Brain microvascular endothelial cell (primary cell): ENCODE data around the gene CCDC40.

Source experiments
- DNase-seq: peaks from one replicate; pipeline ENCODE4 v3.0.0-alpha.2; 2020
- H3K27ac ChIP-seq: fragments of 250-450 bp; sonication (Bioruptor Pico); 2 replicates; pipeline ENCODE4 v1.5.1; 2020; ENCODE audit warnings: mild to moderate bottlenecking, moderate library complexity
- H3K27me3 ChIP-seq: fragments of 250-450 bp; sonication (Bioruptor Pico); replicated peaks from 2 replicates; pipeline ENCODE4 v1.5.1; 2020; ENCODE audit warnings: mild to moderate bottlenecking
- H3K36me3 ChIP-seq: fragments of 250-450 bp; sonication (Bioruptor Pico); replicated peaks from 2 replicates; pipeline ENCODE4 v1.5.1; 2020; ENCODE audit warnings: mild to moderate bottlenecking
- H3K4me3 ChIP-seq: 2 replicates; pipeline ENCODE4 v1.5.1; 2011; ENCODE audit warnings: low read depth, mild to moderate bottlenecking, control low read depth, low read length, moderate library complexity
- in situ Hi-C: cut with HindIII; loops from 2 replicates; pipeline ENCODE4 v1.10.0; 2017; ENCODE audit warnings: low sequenced_read_pairs, low pct_ligation_motif_present
- TF ChIP-seq, protein P1 (sequence below): IDR thresholded peaks from 2 replicates; pipeline ENCODE4 v1.5.1; 2011; ENCODE audit warnings: low read depth, mild to moderate bottlenecking, moderate library complexity, low read length, control low read depth, inconsistent platforms; ENCODE audit errors: missing control alignments

CCDC40 gene

DNA sequence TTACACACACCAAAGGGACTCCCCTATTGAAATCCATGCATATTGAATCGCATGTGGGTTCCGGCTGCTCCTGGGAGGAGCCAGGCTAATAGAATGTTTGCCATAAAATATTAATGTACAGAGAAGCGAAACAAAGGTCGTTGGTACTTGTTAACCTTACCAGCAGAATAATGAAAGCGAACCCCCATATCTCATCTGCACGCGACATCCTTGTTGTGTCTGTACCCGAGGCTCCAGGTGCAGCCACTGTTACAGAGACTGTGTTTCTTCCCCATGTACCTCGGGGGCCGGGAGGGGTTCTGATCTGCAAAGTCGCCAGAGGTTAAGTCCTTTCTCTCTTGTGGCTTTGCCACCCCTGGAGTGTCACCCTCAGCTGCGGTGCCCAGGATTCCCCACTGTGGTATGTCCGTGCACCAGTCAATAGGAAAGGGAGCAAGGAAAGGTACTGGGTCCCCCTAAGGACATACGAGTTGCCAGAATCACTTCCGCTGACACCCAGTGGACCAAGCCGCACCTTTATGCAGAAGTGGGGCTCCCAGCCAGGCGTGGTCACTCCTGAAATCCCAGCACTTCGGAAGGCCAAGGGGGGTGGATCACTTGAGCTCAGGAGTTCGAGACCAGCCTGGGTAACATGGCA lies 67.1 kb downstream of the CCDC40 start:
- in situ Hi-C loops, result no loop called here
- Histone ChIP-seq H3K27me3 (no peaks in the 10 kb centered on the region), H3K36me3 (no peaks in the 10 kb centered on the region), H3K4me3 (no peak overlapping the region), H3K27ac (no peak overlapping the region)
- DNase-seq, result no peak
- TF ChIP-seq, protein P1, sequence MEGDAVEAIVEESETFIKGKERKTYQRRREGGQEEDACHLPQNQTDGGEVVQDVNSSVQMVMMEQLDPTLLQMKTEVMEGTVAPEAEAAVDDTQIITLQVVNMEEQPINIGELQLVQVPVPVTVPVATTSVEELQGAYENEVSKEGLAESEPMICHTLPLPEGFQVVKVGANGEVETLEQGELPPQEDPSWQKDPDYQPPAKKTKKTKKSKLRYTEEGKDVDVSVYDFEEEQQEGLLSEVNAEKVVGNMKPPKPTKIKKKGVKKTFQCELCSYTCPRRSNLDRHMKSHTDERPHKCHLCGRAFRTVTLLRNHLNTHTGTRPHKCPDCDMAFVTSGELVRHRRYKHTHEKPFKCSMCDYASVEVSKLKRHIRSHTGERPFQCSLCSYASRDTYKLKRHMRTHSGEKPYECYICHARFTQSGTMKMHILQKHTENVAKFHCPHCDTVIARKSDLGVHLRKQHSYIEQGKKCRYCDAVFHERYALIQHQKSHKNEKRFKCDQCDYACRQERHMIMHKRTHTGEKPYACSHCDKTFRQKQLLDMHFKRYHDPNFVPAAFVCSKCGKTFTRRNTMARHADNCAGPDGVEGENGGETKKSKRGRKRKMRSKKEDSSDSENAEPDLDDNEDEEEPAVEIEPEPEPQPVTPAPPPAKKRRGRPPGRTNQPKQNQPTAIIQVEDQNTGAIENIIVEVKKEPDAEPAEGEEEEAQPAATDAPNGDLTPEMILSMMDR, result no peak

DNA sequence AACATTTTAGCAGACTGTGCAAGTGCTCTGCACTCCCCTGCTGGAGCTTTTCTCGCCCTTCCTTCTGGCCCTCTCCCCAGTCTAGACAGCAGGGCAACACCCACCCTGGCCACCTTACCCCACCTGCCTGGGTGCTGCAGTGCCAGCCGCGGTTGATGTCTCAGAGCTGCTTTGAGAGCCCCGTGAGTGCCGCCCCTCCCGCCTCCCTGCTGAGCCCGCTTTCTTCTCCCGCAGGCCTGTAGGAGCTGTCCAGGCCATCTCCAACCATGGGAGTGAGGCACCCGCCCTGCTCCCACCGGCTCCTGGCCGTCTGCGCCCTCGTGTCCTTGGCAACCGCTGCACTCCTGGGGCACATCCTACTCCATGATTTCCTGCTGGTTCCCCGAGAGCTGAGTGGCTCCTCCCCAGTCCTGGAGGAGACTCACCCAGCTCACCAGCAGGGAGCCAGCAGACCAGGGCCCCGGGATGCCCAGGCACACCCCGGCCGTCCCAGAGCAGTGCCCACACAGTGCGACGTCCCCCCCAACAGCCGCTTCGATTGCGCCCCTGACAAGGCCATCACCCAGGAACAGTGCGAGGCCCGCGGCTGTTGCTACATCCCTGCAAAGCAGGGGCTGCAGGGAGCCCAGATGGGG lies 68.0 kb downstream of the CCDC40 start:
- H3K36me3 ChIP-seq, result no peaks in the 10 kb centered on the region
- in situ Hi-C loops, result no loop called here

DNA sequence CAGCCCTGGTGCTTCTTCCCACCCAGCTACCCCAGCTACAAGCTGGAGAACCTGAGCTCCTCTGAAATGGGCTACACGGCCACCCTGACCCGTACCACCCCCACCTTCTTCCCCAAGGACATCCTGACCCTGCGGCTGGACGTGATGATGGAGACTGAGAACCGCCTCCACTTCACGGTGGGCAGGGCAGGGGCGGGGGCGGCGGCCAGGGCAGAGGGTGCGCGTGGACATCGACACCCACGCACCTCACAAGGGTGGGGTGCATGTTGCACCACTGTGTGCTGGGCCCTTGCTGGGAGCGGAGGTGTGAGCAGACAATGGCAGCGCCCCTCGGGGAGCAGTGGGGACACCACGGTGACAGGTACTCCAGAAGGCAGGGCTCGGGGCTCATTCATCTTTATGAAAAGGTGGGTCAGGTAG lies 68.5 kb downstream of the CCDC40 start:
- Histone ChIP-seq H3K4me3 (no peak overlapping the region), H3K27ac (no peak overlapping the region), H3K27me3 (no peaks in the 10 kb centered on the region), H3K36me3 (no peaks in the 10 kb centered on the region)
- in situ Hi-C loops, result no loop called here
- TF ChIP-seq, protein P1, result no peak
- DNase-seq, result no peak

More for the DNA sequence above, 68.0 kb downstream of the CCDC40 start:
- Histone ChIP-seq H3K27me3 (no peaks in the 10 kb centered on the region), H3K27ac (no peak overlapping the region), H3K4me3 (no peak overlapping the region)
- TF ChIP-seq, protein P1, result no peak
- DNase-seq, result no peak

DNA sequence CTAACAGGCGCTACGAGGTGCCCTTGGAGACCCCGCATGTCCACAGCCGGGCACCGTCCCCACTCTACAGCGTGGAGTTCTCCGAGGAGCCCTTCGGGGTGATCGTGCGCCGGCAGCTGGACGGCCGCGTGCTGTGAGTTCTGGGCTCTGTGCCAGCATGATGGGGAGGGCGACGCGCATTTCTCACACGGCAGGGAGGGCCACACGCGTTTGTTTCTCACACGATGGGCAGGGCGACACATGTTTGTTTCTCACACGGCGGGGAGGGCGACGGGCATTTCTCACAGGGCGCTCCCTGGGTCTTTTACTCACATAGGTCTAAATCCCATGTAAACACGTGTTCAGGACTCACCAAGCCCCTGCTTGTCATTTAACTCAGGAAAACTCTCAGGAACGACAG lies 69.3 kb downstream of the CCDC40 start:
- Histone ChIP-seq H3K4me3 (no peak overlapping the region), H3K36me3 (no peaks in the 10 kb centered on the region), H3K27me3 (no peaks in the 10 kb centered on the region), H3K27ac (no peak overlapping the region)
- in situ Hi-C loops, result no loop called here
- TF ChIP-seq, protein P1, result no peak
- peak; percentile 24 for DNase-seq

DNA sequence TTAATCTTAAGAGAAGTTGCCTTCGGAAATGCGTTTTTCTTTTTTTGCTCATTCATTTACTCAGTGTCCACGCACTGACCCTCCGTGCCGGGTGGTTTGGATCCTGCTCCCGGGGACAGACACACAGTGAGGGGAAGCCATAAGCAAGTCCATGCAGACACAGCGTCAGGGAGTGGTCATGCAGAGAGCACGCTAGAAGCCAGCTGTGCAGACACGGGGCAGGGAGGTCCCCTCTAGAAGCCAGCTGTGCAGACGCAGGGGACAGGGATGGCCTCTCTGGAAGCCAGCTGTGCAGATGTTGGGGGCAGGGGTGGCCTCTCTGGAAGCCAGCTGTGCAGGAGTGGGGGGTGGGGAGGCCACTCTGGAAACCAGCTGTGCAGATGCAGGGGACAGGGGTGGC lies 69.7 kb downstream of the CCDC40 start:
- no peaks in the 10 kb centered on the region for H3K27me3 ChIP-seq
- DNase-seq, result no peak
- in situ Hi-C loops, result no loop called here

More for the DNA sequence above, 69.7 kb downstream of the CCDC40 start:
- Histone ChIP-seq H3K27ac (no peak overlapping the region), H3K4me3 (no peak overlapping the region), H3K36me3 (no peaks in the 10 kb centered on the region)
- TF ChIP-seq, protein P1, result no peak
